MM.1S (cell line): ENCODE measurements around the gene FPGS.
"Not testable (repeated sequence)": the region's sequence is repeated elsewhere in the genome, so short reads cannot be mapped to it uniquely, and the experiment has no call there.

Experiments
- EZH2 ChIP-seq: fragments of 300-600 bp; sonication (generic); optimal IDR thresholded peaks from 2 replicates; pipeline ENCODE3; 2017; ENCODE audit warnings: low read depth, mild to moderate bottlenecking, antibody characterized with exemption, low read length, mixed read lengths
- EZH2phosphoT487 ChIP-seq: fragments of 300-600 bp; sonication (generic); IDR thresholded peaks from 2 replicates; pipeline ENCODE4 v1.6.1; 2018; ENCODE audit warnings: antibody characterized with exemption, low read length
- TF ChIP-seq, protein P1 (sequence below): fragments of 300-600 bp; sonication (generic); IDR thresholded peaks from 2 replicates; pipeline ENCODE4 v1.5.1; 2016; ENCODE audit warnings: antibody characterized with exemption, low read length, mixed read lengths

DNA sequence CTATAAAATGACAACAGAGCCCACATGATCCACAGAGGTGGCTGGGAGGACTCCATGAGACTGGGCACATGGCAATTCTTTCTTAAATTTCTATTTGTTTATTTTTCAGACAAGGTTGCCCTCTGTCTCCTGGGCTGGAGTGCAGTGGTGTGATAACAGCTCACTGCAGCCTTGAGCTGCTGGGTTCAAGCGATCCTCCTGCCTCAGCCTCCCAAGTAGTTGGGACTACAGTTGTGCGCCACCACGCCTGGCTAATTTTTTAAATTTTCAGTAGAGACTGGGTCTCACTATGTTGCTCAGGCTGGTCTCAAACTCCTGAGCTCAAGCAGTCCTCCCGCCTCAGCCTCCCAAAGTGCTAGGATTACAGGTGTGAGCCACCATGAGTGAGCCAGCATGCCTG is 42.9 kb downstream of the FPGS start:
- TF ChIP-seq, protein P1, sequence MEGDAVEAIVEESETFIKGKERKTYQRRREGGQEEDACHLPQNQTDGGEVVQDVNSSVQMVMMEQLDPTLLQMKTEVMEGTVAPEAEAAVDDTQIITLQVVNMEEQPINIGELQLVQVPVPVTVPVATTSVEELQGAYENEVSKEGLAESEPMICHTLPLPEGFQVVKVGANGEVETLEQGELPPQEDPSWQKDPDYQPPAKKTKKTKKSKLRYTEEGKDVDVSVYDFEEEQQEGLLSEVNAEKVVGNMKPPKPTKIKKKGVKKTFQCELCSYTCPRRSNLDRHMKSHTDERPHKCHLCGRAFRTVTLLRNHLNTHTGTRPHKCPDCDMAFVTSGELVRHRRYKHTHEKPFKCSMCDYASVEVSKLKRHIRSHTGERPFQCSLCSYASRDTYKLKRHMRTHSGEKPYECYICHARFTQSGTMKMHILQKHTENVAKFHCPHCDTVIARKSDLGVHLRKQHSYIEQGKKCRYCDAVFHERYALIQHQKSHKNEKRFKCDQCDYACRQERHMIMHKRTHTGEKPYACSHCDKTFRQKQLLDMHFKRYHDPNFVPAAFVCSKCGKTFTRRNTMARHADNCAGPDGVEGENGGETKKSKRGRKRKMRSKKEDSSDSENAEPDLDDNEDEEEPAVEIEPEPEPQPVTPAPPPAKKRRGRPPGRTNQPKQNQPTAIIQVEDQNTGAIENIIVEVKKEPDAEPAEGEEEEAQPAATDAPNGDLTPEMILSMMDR: not testable (repeated sequence)
- not testable (repeated sequence) for TF ChIP-seq EZH2phosphoT487, EZH2
